Measurements from ENCODE around the gene AFDN.

- TF ChIP-seq CTCF (IDR thresholded peaks at IDR 0.05; ENCODE audit: low read length): no peak
- no peak for TF ChIP-seq EZH2 (optimal IDR thresholded peaks at IDR 0.05; ENCODE audit: low read depth, low read length)
- no peak for TF ChIP-seq EZH2phosphoT487 (IDR thresholded peaks at IDR 0.05; ENCODE audit: low read length)
Observed at GRCh38 chr6:167948716-167949115, 122.0 kb downstream of the AFDN start.

All from MM.1S (cell line).